ENCODE results near the gene THRA. TPM values are rescaled to one million over a fixed set of nuclear protein-coding genes. Genes with fewer than 3 reads are reported as not detected.

THRA gene
- total and polyA plus RNA-seq, 2 of the 8 experiments (the other 6 are each of a cell fraction or from before 2014, with no cell fraction given), result 6.4 to 10.2 TPM

GRCh38 chr17:40112191-40112711, 49.5 kb downstream of the THRA start:
- peaks cover 32 to 42% (median 37%) of the 10 kb centered on the region in 4 experiments for H3K4me1 ChIP-seq (replicated peaks in 1 of 4; ENCODE audit: control insufficient read depth in 3 of 4, insufficient read depth in 4 of 4, low read length in 3 of 4)
- no peak for DNase-seq (ENCODE audit: low read depth in 1 of 2, low spot score in 2 of 2)
- H2BK20ac ChIP-seq (ENCODE audit: low read length), result 0 out of 2 replicates have a peak overlapping the region, but pooled peaks have one; percentile 27
- peak overlapping the region; percentile 83 for H2BK12ac ChIP-seq (ENCODE audit: low read depth, low read length)
- no peaks in the 10 kb centered on the region for H4K20me1 ChIP-seq (replicated peaks in 1 of 2; ENCODE audit: control insufficient read depth in 1 of 2, insufficient read depth in 2 of 2, low read length in 2 of 2)
- H2AK5ac ChIP-seq (ENCODE audit: low read depth, low read length), result no peak overlapping the region
- no peak overlapping the region for H3K14ac ChIP-seq (ENCODE audit: insufficient read length)
- H2BK5ac ChIP-seq (ENCODE audit: low read depth, low read length), result peak overlapping the region; percentile 4; the same call in 1 of the 2 replicates
- no peaks in the 10 kb centered on the region for H3K36me3 ChIP-seq (ENCODE audit: control insufficient read depth in 2 of 4, insufficient read depth in 4 of 4, low read length in 3 of 4)
- H2AFZ ChIP-seq (ENCODE audit: low read length), result no peak overlapping the region
- H3K4me3 ChIP-seq (ENCODE audit: extremely low read depth in 1 of 4, insufficient read depth in 2 of 4, low read depth in 3 of 4, low read length in 4 of 4), result no peak overlapping the region
- H2BK120ac ChIP-seq (replicated peaks; ENCODE audit: low read depth, low read length), result no peak overlapping the region
- peak overlapping the region; percentile 63 for H3K4ac ChIP-seq (replicated peaks; ENCODE audit: insufficient read length, low read depth, low read length)
- no peaks in the 10 kb centered on the region for H3K79me2 ChIP-seq (ENCODE audit: control insufficient read depth in 1 of 2, insufficient read depth in 2 of 2, low read length in 2 of 2)
- H3K23ac ChIP-seq (ENCODE audit: insufficient read length), result no peak overlapping the region
- no peaks in the 10 kb centered on the region for H3K9me3 ChIP-seq (ENCODE audit: insufficient read depth in 2 of 2, low read depth in 1 of 2, low read length in 1 of 2)
- ChIA-PET POLR2A (ENCODE audit: partially characterized antibody) (interaction anchor here (0.7 to 16.7 kb wide), 20 partner anchors 11 to 107 kb away, joined by 3 to 399 read pairs (median 5); partner anchors contain the start of genes CASC3, CSF3, MED24 and MSL1), CTCF (ENCODE audit: partially characterized antibody) (interaction anchor here (0.7 to 8.9 kb wide), 33 partner anchors 8 to 1891 kb away, joined by 3 to 135 read pairs (median 10); partner anchors contain the start of genes CASC3, CSF3, MED24 and MSL1)
- no peak for FAIRE-seq
- no peak overlapping the region for H4K91ac ChIP-seq (replicated peaks; ENCODE audit: insufficient read length, low read length)
- H2BK15ac ChIP-seq (ENCODE audit: low read length), result no peak overlapping the region
- no peak overlapping the region for H3K27ac ChIP-seq (ENCODE audit: low read depth, low read length)
- peak overlapping the region in 1 of 2 experiments; percentile 34; a peak in 1 of 4 replicates for H3K4me2 ChIP-seq (ENCODE audit: insufficient read depth in 1 of 2, low read depth in 2 of 2, low read length in 2 of 2)
- no peaks in the 10 kb centered on the region for H3K79me1 ChIP-seq (ENCODE audit: low read depth, low read length)
- no peak overlapping the region for H4K5ac ChIP-seq (ENCODE audit: insufficient read length, low read depth, low read length)
- WGBS, 2 experiments (ENCODE audit: extremely low coverage in 1 of 2, insufficient coverage in 1 of 2, insufficient read length in 1 of 2, insufficient replicate concordance in 2 of 2, low coverage in 1 of 2, low lambda C conversion rate in 2 of 2, missing lambda C conversion rate in 1 of 2), result 39% methylated on average over 2 of the region's 2 CpGs; no CpG with 5 or more reads in 1 of the 2 experiments
- no peak overlapping the region for H3K18ac ChIP-seq (ENCODE audit: extremely low read depth, low read length)
- H3K27me3 ChIP-seq (replicated peaks in 1 of 4; ENCODE audit: control insufficient read depth in 3 of 4, extremely low read depth in 1 of 4, insufficient read depth in 3 of 4, low read length in 3 of 4), result peaks cover 0 to 9% (median 7%) of the 10 kb centered on the region in 4 experiments; a peak in 5 of 7 replicates
- H3K9ac ChIP-seq (replicated peaks in 1 of 4; ENCODE audit: extremely low read depth in 1 of 4, low read depth in 3 of 4, low read length in 3 of 4), result no peak overlapping the region
- no peak overlapping the region for H3K56ac ChIP-seq (replicated peaks; ENCODE audit: insufficient read length, low read depth, low read length)
- no peaks in the 10 kb centered on the region for H3K23me2 ChIP-seq (ENCODE audit: low read depth, low read length)
- no peak overlapping the region for H4K8ac ChIP-seq (ENCODE audit: extremely low read depth, insufficient read depth, low read length)
- TF ChIP-seq KDM5A (IDR thresholded peaks at IDR 0.05; ENCODE audit: low read length), result no peak
- no peak for TF ChIP-seq ZNF274 (IDR thresholded peaks at IDR 0.05; ENCODE audit: borderline replicate concordance, extremely low read depth, low read length)
- TF ChIP-seq CEBPB (IDR thresholded peaks at IDR 0.05; ENCODE audit: low read depth, low read length), result no peak
- no peak for TF ChIP-seq TBP (IDR thresholded peaks at IDR 0.05; ENCODE audit: low read depth, low read length)
- no peak for TF ChIP-seq RXRA (IDR thresholded peaks at IDR 0.05; ENCODE audit: insufficient read depth, low read depth, low read length)
- TF ChIP-seq EZH2 (IDR thresholded peaks at IDR 0.05; ENCODE audit: low read depth, low read length, severe bottlenecking), result no peak
- no peak for TF ChIP-seq CBX8 (IDR thresholded peaks at IDR 0.05; ENCODE audit: borderline replicate concordance, low read depth, low read length)
- TF ChIP-seq CHD1 (IDR thresholded peaks at IDR 0.05; ENCODE audit: low read depth, low read length), result no peak
- no peak for TF ChIP-seq SIN3A (conservative IDR thresholded peaks at IDR 0.05 in 1 of 2, IDR thresholded peaks at IDR 0.05 in 1 of 2; ENCODE audit: low read depth in 1 of 2, low read length in 2 of 2)
- no peak for TF ChIP-seq SUZ12 (IDR thresholded peaks at IDR 0.05; ENCODE audit: low read length)
- TF ChIP-seq NANOG (IDR thresholded peaks at IDR 0.05; ENCODE audit: insufficient read depth, low read depth, low read length, poor library complexity, severe bottlenecking), result no peak
- TF ChIP-seq KDM1A (IDR thresholded peaks at IDR 0.05; ENCODE audit: borderline replicate concordance, low read length), result no peak
- no peak for TF ChIP-seq TCF12 (IDR thresholded peaks at IDR 0.05; ENCODE audit: low read depth, low read length)

Data from H1 (cell line).